Mucosa of descending colon (tissue), 3 donors: ENCODE data around the gene EEF1G. TPM values are rescaled to one million over a fixed set of nuclear protein-coding genes. Genes with fewer than 3 reads are reported as not detected.

Source experiments
- ATAC-seq: fragments of 200-7000 bp; cut with Tn5 transposase; one replicate; pipeline ENCODE4 v1.9.1; 2020; ENCODE audit warnings: mild to moderate bottlenecking, moderate library complexity
- DNase-seq, 3 donors: peaks; one replicate each; pipeline ENCODE4 v3.0.0-alpha.2; 2020
- H3K36me3 ChIP-seq: fragments of 200-600 bp; one replicate; pipeline ENCODE4 v1.8.0; 2021; ENCODE audit warnings: low read depth, mild to moderate bottlenecking
- H3K4me1 ChIP-seq: fragments of 200-600 bp; one replicate; pipeline ENCODE4 v1.8.0; 2021; ENCODE audit warnings: low read depth, mild to moderate bottlenecking
- H3K4me3 ChIP-seq: fragments of 200-600 bp; one replicate; pipeline ENCODE4 v1.8.0; 2021; ENCODE audit warnings: mild to moderate bottlenecking
- H3K9me3 ChIP-seq: fragments of 200-600 bp; one replicate; pipeline ENCODE4 v1.8.0; 2021; ENCODE audit warnings: mild to moderate bottlenecking
- CTCF ChIP-seq: fragments of 200-600 bp; IDR thresholded peaks from one replicate; pipeline ENCODE4 v1.8.0; 2022; ENCODE audit warnings: antibody characterized with exemption, mild to moderate bottlenecking
- intact Hi-C, 2 donors: fragments of 100-400 bp; cut with DNase I in 1 of 2; cut with micrococcal nuclease in 1 of 2; formaldehyde crosslinking; loops; one replicate each; pipeline versions ENCODE4 v1.11.0 to v1.11.1; 2022; cut with DNase I, micrococcal nuclease
- total RNA-seq, 3 donors: library from RNA; stranded (reverse); fragmentation: NEBNext Ultra II Directional in 2 of 3; extraction: Animal tissue kit (Norgen Biotek cat#: 25700) in 2 of 3; gene quantifications; one replicate each; pipeline versions ENCODE4 v1.2.1 to v1.2.4, GENCODE V29; 2021 to 2023
- donor health status: DM: no; HTN: no; CAD: no; lungs with moderate emphysema.
- donor health status: DM: no; HTN: no; CAD: no.
- donor health status: DM: no; HTN: yes; CAD: no.

EEF1G gene
- total RNA-seq, 3 donors from 2014 or later = 1,059 to 1,365 (median 1,164) TPM

- no peak for DNase-seq
- Histone ChIP-seq H3K9me3 (no peaks in the 10 kb centered on the region), H3K4me1 (peaks cover 12% of the 10 kb centered on the region), H3K36me3 (no peaks in the 10 kb centered on the region), H3K4me3 (no peak overlapping the region)
- intact Hi-C loops = no loop called here
- no peak for TF ChIP-seq CTCF
- no peak for ATAC-seq
Observed at GRCh38 chr11:62605467-62605866, 31.8 kb upstream of the EEF1G start.

- Histone ChIP-seq H3K9me3 (no peaks in the 10 kb centered on the region), H3K4me3 (no peak overlapping the region), H3K4me1 (peaks cover 21% of the 10 kb centered on the region), H3K36me3 (no peaks in the 10 kb centered on the region)
- DNase-seq (no peak), ATAC-seq (no peak)
- intact Hi-C loops = no loop called here
- no peak for TF ChIP-seq CTCF
Observed at GRCh38 chr11:62604460-62605120, 30.9 kb upstream of the EEF1G start.

GRCh38 chr11:62603776-62604299, 30.1 kb upstream of the EEF1G start:
- intact Hi-C loops = no loop called here
- no peak for ATAC-seq
- Histone ChIP-seq H3K36me3 (no peaks in the 10 kb centered on the region), H3K4me3 (no peak overlapping the region), H3K9me3 (no peaks in the 10 kb centered on the region), H3K4me1 (peaks cover 28% of the 10 kb centered on the region)
- DNase-seq = peak in 1 of 3 donors; percentile 39
- TF ChIP-seq CTCF = no peak

GRCh38 chr11:62603072-62603408, 29.3 kb upstream of the EEF1G start:
- no peaks in the 10 kb centered on the region for H3K36me3 ChIP-seq
- no peak overlapping the region for H3K4me3 ChIP-seq
- H3K4me1 ChIP-seq = peaks cover 28% of the 10 kb centered on the region
- ATAC-seq = no peak
- TF ChIP-seq CTCF = no peak
- intact Hi-C loops = no loop called here
- no peak for DNase-seq
- no peaks in the 10 kb centered on the region for H3K9me3 ChIP-seq

- peak; percentile 54 for ATAC-seq
- intact Hi-C loops = no loop called here
- peak; percentile 75 to 86 (median 84) for DNase-seq
- Histone ChIP-seq H3K9me3 (no peaks in the 10 kb centered on the region), H3K4me1 (peaks cover 28% of the 10 kb centered on the region), H3K36me3 (no peaks in the 10 kb centered on the region), H3K4me3 (peak overlapping the region; percentile 88)
- no peak for TF ChIP-seq CTCF
Observed at GRCh38 chr11:62602141-62603071, 28.7 kb upstream of the EEF1G start.
